Measurements from ENCODE around the gene VSIG10.
A peak's percentile ranks its signal among the peaks of the same experiment; 100 is the strongest.

The VSIG10 gene

DNA sequence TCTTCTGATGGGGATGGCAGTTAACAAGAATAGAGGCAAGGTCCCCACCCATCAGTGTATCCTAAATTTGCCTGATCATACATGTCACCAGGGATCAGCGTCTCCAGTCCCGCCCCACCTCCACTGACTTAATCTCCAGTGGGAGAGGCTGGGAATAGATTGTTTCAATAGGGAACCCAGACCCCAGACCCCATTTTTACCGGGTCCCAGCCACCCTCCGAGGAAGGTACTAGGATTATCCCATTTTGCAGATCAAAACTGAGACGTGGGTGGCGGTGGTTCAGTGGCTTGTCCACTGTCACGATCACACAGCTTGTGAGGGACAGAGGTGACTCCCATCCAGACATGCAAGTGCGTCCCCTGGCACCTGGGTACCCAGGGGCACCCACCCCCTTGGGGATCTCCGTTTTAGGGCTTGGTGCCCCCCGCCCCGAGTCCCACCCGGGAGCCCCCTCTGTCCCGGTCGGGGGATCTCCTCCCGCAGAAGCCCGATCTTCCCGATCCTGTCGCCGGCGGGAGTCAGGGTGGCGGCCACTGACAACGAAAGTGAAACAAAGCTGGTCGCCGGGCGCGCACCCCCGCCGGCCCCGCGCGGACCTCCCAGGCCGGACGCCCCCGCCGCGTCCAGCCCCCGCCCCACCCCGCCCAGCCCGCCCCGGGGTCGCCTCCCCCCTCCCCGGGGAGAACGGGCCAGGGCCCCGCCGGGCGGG lies 43.4 kb downstream of the VSIG10 start:
- no peak for DNase-seq (ENCODE audit: low read depth in 2 of 2)

DNA sequence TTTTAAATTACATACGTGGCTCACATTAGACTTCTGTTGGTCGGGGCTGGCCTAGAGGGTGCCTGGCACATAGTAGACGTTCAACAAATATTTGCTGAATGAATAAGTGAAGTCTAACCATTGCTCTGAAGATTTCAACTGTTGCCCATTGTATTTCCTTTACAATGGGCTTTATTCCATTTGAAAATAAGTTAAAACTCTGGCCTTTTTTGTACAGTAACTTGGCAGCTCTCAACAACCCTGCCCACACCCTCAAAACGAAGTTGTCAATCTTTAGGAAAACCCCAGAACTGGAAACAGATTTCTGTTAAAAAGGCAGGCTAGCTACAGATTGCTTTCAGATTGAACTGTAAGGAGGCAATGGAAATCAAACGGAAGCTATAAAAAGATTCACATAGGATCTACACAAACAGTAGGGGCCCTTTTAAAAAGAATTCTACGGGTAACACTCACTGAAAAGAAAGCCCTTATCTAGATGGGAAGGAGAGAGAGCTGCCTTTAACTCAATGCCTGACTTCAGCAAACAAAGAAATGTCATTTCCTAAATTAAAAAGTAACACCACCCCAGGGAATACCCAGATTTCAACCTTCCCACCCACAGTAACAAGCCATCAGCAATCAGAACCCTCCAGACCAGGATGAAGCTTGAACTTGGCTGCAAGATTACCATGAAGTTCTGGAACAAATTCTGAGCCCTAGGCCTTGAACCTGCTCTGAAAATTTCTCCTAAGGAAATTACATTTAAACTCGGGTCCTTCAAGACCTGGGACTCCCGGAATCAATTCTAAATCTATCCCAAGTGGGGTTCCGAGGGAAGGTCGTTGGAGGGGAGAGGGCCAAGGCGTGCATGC lies 44.2 kb downstream of the VSIG10 start:
- no peak for DNase-seq (ENCODE audit: low read depth in 2 of 2)

DNA sequence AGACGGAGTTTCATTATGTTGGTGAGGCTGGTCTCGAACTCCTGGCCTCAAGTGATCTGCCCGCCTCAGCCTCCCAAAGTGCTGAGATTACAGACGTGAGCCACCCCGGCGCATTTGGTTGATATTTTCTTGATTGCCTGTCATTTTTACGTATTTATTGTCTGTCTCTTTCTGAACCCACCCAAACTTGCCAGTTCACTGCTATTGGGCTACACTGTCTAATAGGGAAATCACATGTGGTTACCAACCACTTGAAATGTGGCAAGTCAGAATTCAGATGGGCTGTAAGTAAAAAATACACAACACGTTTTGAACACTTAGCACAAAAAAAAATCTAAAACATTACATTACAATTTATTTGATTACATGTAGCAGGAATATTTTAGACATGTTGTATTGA lies 44.9 kb downstream of the VSIG10 start:
- DNase-seq (ENCODE audit: low read depth in 2 of 2): no peak

DNA sequence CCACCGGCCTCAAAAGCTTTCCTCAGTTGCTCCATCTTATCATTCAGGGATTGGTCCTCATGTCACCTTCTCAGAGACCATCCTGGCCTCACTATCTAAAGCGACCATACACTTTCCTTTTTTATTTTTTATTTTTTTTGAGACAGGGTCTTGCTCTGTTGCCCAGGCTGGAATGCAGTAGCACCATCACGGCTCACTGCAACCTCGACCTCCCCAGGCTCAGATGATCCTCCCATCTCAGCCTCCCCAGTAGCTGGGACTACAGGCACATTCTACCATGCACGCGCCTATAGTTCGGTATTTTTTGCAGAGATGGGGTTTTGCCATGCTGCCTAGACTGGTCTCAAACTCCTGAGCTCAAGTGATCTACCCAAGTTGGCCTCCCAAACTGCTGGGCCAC lies 45.6 kb downstream of the VSIG10 start:
- no peak for DNase-seq (ENCODE audit: low read depth in 2 of 2)

DNA sequence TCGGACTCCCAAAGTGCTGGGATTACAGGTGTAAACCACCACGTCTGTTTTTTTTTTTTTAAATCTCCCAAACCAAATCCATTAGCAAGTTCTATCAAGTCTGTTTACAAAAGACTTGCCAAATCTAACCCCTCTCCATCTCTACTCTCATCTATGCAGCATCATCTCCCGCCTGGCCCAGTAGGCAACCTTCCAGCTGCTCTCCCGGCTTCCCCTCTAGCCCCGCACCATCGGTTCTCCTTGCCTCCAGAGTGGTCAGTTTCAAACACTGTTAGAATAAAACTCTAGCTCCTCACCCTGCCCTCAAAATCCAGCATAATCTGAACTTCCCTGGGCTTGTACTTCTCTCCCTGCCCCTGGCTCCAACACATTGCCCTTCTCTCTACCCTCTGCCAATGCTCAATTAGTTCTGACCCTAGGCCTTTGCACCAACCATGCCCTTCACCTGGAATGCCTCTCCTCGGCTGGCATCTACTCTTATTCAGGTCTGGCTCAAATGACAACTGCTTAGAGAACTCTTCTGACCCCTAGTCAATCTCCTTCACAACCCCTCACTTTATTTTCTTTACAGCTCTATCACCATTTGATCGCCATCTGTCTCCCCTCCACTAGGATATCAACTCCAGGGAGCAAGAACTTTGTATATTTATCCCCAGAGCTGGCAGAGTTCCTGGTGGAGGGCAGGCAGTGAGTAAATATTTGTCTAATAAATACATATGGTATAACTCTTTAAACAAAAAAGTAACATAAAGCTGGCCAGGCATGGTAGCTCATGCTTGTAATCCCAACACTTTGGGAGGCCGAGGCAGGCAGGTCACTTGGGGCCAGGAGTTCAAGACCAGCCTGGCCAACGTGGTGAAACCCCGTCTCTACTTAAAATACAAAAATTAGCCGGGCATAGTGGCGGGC lies 47.7 kb downstream of the VSIG10 start:
- DNase-seq (ENCODE audit: low read depth in 2 of 2): no peak

DNA sequence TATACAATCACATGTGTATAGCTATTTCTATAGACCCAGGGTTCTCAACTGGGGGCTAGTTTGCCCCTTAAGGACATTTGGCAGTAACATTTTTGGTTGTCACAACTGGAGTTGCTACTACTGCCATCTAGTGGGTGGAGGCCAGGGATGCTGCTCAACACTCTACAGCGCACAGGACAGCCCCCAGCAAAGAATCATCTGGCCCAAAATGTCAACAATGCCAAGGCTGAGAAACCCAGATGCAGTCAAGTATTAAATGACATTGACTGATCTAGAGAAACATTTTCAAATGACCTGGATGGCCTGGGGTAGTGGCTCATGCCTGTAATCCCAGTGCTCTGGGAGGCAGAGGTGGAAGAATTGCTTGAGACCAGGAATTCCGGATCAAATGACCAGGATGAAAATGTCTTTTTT lies 48.7 kb downstream of the VSIG10 start:
- DNase-seq (ENCODE audit: low read depth in 2 of 2): peak; percentile 54 to 56

DNA sequence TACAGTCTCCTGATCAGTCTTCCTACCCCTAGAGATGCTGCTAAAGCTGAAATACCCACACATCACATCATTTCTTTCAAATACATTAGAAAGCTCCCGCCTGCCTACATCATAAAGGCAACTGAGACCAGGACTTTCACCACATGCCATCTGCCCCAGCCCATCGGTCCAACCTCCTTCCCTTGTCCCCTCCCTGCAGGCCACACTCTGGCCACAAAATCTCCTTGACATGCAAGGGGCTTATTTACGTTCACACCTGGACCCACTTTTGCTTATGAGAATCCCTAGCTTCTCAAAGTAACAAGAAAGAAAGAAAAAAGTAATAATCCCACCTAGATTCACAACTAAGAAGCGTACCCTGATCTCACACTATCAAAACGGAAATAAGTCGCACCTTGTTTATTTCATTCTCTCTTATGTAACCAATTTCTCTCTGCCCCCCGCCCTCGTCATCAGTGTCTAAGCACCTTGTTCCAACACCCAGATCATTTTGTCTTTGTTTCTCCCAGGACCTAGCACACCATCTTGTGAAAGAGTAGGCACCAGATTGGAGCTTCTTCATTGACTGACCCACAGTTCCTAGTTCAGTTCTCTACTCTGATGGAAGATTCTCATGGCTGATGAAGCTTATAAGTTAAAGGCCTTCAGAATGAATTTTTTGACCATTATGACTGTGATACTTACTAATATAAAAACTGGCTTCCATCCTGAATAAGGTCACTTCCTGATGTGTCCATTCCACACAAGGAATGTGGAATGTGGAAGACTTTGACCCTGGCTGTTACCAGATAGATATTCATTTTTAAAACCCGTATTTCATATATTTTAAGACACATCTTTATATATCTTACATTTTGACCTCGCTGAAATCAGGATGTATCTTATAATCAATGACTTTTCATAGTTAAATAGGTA lies 50.5 kb downstream of the VSIG10 start:
- no peak for DNase-seq (ENCODE audit: low read depth in 2 of 2)

DNA sequence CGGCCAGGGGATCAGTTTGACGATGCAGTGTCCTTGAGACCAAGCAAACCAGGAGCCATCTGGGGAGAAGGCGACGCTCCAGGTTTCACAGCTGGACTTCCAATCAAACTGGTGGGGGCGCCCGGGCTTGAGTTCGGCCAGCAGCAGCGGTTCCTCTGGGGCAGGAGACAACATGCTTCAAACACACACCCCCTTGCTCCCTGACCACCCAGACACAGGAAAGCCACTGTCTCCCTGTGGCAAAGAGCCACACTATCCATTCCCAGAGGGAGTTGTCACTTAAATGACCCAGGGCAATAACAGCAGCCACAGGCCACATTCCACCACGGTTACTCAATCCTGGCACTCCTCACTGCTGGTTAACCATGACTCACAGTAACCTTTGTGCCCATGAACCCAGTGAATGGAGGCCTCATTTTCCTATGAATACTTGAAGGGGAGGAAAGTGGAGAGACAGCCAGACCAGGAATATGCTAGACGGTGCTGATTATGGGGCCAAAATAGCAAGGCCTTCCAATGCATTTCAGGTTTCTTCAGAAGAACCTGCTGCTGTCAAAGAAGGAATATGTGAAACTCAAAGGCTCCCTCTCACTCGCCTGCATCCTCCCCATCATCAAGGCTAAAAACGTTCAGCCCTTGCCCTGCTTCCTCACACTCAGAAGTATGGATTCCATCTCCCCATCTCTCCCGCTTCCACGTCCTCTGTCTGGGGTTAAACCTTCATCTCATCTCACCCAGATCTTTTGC lies 51.3 kb downstream of the VSIG10 start:
- no peak for DNase-seq (ENCODE audit: low read depth in 2 of 2)

DNA sequence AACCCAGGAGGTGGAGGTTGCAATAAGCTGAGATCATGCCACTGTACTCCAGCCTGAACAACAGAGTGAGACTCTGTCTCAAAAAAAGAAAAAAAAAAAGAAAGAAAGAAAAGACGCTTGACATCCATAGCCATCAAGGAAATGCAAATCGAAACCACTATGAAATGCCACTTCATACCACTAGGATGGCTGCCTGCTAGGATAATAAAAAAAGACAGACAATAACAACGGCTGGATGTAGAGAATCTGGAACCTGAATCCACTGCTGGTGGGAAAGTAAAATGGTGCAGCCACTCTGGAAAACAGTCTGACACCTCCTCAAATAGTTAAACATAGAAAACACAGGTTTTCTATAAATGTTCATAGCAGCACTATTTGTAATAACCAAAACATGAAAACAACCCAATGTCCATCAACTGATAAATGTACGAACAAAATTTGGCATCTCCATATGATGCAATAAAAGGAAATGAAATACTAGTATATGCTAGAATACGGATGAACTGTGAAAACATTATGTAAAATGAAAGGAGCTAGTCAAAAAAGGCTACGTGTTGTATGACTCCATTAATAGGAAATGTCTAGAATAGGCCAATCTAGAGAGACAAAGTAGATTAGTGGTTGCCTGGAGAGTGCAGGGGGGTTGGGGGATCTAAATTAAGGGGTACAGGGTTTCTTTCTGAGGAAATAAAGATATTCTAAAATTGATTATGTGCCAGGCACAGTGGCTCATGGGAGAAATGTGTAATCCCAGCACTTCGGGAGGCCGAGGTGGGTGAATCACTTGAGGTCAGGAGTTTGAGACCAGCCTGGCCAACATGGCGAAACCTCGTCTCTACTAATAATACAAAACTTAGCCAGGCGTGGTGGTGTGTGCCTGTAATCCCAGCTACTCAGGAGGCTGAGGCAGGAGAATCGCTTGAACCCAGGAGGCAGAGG lies 52.6 kb downstream of the VSIG10 start:
- DNase-seq (ENCODE audit: low read depth in 2 of 2): no peak

DNA sequence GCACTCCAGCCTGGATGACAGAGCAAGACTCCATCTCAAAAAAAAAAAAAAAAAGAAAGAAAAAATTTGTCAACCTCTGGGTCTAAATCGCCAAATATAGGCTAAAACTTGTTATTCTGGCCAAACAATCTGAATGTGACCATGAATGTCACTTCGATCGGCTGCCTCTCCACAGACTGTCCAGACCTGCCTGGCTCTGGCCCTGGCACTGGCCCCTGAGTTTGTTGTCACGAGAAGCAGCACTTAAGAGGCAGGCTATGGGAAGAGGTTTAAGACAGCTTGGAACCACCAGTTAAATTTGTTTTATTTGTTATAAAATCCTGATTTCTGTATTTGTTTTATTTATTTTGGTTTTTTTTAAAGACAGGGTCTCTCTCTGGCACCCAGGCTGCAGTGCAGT lies 57.4 kb downstream of the VSIG10 start:
- no peak for DNase-seq (ENCODE audit: low read depth in 2 of 2)

DNA sequence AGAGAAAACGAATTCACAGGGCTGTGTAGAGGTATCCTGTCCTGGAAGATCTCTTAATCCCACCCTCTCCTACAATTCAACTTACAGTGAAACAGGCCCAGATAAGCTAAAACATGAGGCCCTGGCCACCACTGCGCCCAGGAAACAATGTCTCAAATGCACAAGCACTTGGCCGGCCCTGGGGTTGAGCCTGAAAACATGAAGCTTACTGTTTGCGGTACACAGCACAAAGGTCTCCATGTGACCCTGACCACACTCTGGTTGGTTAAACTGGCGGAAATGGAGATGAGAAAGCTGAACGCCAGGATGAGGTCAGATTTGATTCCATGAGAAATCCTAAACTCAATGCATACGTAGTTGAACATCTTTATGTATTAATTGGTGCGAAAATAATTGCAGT lies 59.2 kb downstream of the VSIG10 start:
- no peak for DNase-seq (ENCODE audit: low read depth in 2 of 2)

DNA sequence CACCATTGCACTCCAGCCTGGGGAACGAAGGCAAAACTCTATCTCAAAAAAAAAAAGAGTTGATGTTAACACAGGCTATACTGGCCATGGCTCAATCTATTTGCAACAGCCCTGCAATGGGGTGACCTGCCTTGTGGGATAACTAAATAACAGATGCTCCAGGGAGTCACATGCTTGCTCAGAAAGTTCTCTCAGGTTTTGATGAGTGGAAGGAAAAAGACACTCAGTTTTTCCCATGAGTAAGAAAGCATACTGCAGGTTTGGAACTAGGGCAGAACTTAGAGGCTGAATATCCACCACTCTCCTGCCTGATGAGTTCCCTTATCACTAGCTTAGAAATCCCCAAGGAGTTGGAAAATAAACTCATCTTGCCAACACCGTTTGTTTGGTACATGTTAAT lies 59.7 kb downstream of the VSIG10 start:
- no peak for DNase-seq (ENCODE audit: low read depth in 2 of 2)

DNA sequence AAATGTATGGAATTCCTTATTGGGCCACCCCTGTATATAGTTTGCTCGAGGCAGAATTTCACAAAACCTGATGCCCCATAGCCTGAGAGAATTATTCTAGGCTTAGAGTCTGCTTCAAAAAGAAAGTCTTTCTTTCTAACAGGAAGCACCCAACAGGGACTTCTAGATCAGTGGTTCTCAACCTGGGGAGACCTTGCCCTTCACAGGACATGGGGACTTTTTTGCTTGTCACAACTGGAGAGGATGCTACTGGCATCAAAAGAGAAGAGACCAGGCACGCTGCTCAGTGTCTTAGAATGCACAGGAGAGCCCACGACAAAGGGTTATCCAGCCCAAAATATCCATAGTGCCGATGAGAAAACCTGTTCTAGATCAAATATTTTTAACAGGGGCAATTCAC lies 61.7 kb downstream of the VSIG10 start:
- no peak for DNase-seq (ENCODE audit: low read depth in 2 of 2)

DNA sequence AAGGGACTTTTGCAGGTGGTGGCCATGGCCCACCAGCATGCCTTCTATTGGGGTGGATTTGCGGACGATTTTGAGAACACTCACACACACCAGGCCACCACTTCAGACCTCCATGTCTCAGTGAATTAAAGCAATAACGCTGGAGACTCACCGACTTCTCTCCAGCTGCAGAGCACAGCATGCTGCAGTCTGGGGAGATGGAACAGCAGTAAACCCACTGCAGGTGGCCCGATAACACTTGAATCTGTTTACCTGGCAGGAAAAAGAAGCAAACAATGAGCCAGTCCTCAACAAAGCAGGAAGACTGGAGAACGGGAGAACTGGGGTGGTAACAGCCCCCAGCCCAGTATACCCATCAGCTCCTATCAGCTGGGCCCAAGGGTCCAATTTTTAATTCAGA lies 65.7 kb downstream of the VSIG10 start:
- no peak for DNase-seq (ENCODE audit: low read depth in 2 of 2)

DNA sequence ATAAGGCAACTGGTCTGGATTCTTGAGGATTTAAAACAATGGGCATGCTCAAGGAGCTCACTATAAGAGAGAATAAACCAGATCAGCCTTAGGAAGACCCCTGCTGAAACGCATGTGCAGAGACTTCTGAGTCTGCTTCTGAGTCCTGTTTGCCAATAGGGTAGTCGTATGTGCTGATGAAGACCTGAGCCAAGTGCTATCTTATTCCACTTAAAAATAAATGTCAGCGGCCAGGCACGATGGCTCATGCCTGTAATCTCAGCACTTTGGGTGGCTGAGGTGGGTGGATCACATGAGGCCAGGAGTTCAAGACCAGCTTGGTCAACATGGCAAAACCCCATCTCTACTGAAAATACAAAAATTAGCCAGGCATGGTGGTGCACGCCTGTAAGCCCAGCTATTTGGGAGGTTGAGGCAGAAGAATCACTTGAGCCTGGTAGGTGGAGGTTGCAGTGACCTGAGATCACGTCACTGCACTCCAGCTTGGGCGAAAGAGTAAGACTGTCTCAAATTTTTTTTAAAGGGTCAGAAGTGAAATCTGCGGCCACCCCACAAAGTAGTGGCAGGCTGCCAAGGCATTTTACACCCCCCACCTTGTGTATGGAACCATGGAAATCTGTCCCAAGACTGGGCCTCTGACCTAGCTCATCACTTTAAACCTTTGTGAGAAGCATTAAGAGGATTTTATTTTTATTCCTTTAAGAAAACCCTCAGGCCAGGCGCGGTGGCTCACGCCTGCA lies 67.0 kb downstream of the VSIG10 start:
- no peak for DNase-seq (ENCODE audit: low read depth in 2 of 2)

DNA sequence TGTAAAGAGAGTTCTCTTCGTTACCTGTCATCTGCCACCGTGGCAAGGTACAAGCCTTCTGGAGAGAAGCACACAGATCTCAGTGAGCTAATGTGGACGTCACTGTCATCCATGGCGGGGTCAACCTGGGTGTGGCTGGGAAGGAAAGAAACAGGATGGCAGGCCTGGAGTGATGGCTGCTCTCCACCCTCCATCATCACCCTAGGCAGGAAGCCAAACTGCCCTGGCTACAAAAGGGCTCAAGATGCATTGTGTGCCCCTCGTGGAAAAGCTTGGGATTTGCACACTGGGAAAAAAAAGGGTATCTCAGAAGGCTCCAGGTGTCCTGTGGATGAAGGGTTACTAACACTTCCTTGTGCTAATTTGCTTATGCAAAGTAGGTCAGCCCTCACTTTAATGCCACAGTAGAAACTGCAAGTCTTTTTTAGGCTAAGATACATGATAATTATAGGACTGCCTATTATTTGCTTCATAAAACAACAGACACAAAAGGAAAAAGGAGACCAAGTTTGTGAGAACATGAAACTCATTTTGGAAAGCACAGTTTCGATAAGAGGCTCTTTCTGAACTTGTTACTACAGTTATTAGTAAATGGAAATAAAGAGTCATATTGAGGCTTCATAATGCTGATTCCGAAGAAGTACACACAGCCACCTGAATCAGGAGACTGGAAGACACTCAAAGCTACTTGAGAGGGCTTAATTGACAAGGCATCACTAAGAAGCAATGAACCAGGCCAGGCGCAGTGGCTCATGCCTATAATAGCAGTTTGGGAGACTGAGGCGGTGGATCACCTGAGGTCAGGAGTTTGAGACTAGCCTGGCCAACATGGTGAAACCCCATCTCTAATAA lies 68.4 kb downstream of the VSIG10 start:
- peak in 1 of 2 donors; percentile 16 for DNase-seq (ENCODE audit: low read depth in 2 of 2)

DNA sequence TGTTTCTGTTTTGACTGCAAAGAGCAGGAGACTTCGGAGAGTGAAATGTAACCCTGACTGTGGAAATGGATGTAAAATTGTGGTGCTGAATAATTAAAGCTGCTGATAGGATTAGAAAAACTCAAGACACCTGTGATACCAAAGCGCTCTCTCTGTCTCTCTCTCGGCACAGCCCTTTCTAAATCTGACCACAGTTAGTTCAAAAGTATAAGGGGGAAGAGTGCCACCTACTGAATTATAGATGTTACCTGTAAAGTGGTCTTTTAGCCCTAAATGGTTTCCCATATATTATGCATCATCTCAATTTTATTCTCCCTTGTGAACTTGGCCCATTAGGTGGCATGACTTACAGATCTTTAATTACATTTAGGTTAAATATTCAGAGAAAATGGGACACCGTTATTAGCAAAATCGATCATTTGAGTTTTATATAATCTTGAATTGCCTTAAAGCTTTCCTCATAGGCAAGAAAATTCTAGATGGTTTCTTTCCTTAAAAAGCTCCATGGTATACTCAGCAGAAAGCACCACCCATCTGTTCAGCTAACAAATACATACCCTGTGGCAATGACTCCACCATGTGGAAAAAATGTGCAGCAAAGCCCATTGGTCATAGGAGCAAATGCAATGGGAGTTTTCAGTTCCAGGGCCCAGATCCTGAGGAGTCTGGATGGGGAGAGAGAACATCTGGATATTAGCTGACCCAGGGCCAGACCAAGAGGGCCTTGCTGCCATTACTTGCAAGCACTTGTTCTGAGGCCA lies 69.2 kb downstream of the VSIG10 start:
- DNase-seq (ENCODE audit: low read depth in 2 of 2): no peak
